ENCODE measurements around the gene TUBB2B. TPM values are rescaled to one million over a fixed set of nuclear protein-coding genes. Genes with fewer than 3 reads are reported as not detected.

The TUBB2B gene
- total and polyA plus RNA-seq, 2 donors (not counting 1 experiment from before 2014, with no cell fraction given): 14.7 TPM; not detected in 1

DNA sequence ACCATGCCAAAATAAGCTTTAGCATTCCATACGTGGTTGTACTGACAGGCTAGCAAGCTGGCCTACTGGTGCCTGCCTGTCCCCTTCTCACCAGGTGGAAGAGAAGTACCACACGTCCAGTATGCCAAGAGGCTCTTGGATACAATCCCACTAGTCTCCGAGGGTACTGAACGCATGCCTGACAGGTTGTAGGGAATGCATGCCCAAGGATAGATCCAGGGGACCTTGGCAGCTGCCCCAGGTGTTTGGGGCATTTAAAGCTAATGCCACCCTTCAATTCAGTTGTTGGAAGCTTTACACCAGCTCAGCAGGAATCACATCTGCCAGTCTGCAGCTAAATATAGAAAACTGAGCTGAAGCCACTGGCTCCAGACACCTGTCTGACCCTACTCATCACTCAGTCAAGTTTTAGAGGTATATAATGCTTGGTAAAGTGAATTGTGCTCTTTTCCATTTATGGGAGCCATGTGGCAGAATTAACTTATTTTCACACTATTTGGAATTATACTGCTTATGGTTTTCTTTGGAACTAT, 4.9 kb downstream of the TUBB2B start:
- peaks cover 13 to 14% of the 10 kb centered on the region in 2 donors for H3K4me1 ChIP-seq (ENCODE audit: control insufficient read depth in 2 of 2, insufficient read depth in 2 of 2, low read length in 2 of 2)
- Mint-ChIP-seq H3K27me3 (peaks cover 47% of the 10 kb centered on the region), H3K4me3 (no peak overlapping the region), H3K4me1 (peaks cover 11% of the 10 kb centered on the region), H3K27ac (no peak overlapping the region), H3K9me3 (ENCODE audit: insufficient read depth) (no peaks in the 10 kb centered on the region)
- DNase-seq (no peak), ATAC-seq (ENCODE audit: low read depth) (no peak)
- ChIA-PET POLR2A (interaction anchor here (1.7 kb wide), 1 partner anchor 10 kb away, joined by 4 read pairs; no protein-coding TSS in a partner anchor), CTCF (interaction anchor here (0.7 kb wide), 1 partner anchor 10 kb away, joined by 3 read pairs; no protein-coding TSS in a partner anchor)
- H3K4me2 ChIP-seq (replicated peaks; ENCODE audit: low read depth, low read length, poor library complexity, severe bottlenecking): no peak overlapping the region
- TF ChIP-seq, protein P1, sequence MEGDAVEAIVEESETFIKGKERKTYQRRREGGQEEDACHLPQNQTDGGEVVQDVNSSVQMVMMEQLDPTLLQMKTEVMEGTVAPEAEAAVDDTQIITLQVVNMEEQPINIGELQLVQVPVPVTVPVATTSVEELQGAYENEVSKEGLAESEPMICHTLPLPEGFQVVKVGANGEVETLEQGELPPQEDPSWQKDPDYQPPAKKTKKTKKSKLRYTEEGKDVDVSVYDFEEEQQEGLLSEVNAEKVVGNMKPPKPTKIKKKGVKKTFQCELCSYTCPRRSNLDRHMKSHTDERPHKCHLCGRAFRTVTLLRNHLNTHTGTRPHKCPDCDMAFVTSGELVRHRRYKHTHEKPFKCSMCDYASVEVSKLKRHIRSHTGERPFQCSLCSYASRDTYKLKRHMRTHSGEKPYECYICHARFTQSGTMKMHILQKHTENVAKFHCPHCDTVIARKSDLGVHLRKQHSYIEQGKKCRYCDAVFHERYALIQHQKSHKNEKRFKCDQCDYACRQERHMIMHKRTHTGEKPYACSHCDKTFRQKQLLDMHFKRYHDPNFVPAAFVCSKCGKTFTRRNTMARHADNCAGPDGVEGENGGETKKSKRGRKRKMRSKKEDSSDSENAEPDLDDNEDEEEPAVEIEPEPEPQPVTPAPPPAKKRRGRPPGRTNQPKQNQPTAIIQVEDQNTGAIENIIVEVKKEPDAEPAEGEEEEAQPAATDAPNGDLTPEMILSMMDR (IDR thresholded peaks at IDR 0.05): no peak
- no peak for TF ChIP-seq EZH2 (IDR thresholded peaks at IDR 0.05; ENCODE audit: borderline replicate concordance, insufficient read depth, low read depth, low read length, poor library complexity, severe bottlenecking)
- H3K9ac ChIP-seq (ENCODE audit: low read length): no peak overlapping the region
- no peaks in the 10 kb centered on the region for H4K20me1 ChIP-seq (ENCODE audit: control insufficient read depth, insufficient read depth, low read length, poor library complexity, severe bottlenecking)
- H3K79me2 ChIP-seq (ENCODE audit: control insufficient read depth, insufficient read depth, low read length): no peaks in the 10 kb centered on the region
- H3K27ac ChIP-seq (ENCODE audit: low read length in 2 of 2): no peak overlapping the region
- H3K27me3 ChIP-seq (replicated peaks in 1 of 4; ENCODE audit: control extremely low read depth in 1 of 4, control insufficient read depth in 3 of 4, insufficient read depth in 4 of 4, low read length in 3 of 4): peaks cover 0 to 35% (median 15%) of the 10 kb centered on the region in 4 experiments
- WGBS (ENCODE audit: insufficient coverage): 91% methylated on average over 2 of the region's 4 CpGs
- H3K36me3 ChIP-seq (replicated peaks in 1 of 2; ENCODE audit: control extremely low read depth in 1 of 2, control insufficient read depth in 1 of 2, extremely low read depth in 1 of 2, insufficient read depth in 2 of 2, low read length in 1 of 2): no peaks in the 10 kb centered on the region
- intact Hi-C loops (cut with micrococcal nuclease): no loop called here
- H3K9me3 ChIP-seq (ENCODE audit: control extremely low read depth in 1 of 3, control insufficient read depth in 2 of 3, insufficient read depth in 1 of 3, low read length in 2 of 3): no peaks in the 10 kb centered on the region
- no peak overlapping the region for H3K4me3 ChIP-seq (ENCODE audit: control extremely low read depth in 1 of 5, extremely low read depth in 1 of 5, insufficient read depth in 1 of 5, low read depth in 2 of 5, low read length in 4 of 5)
- no peak overlapping the region for H2AFZ ChIP-seq (ENCODE audit: insufficient read depth, low read depth, low read length, poor library complexity, severe bottlenecking)

DNA sequence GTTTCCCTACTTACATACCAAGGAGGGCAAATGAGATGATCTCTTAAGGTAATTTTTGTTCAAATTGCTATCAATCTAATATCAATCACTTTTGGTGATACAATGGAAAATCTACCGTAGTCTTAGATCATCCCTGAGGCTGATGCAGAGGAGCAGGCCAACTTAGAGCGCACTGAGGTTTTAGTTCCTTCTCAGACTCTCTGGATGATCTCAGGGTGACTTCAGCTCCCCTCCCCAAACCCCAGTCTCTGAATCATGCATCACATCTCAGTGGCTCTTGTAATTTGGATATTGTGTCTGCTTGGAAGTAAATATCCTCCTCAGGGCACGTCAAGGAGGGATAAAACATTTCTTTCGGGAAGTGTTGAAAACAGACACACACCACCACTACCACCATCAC, 5.9 kb downstream of the TUBB2B start:
- Histone ChIP-seq H3K27me3 (replicated peaks in 1 of 4; ENCODE audit: control extremely low read depth in 1 of 4, control insufficient read depth in 3 of 4, insufficient read depth in 4 of 4, low read length in 3 of 4) (peaks cover 0 to 33% (median 11%) of the 10 kb centered on the region in 4 experiments), H3K79me2 (ENCODE audit: control insufficient read depth, insufficient read depth, low read length) (no peaks in the 10 kb centered on the region), H3K36me3 (replicated peaks in 1 of 2; ENCODE audit: control extremely low read depth in 1 of 2, control insufficient read depth in 1 of 2, extremely low read depth in 1 of 2, insufficient read depth in 2 of 2, low read length in 1 of 2) (no peaks in the 10 kb centered on the region), H3K9ac (ENCODE audit: low read length) (no peak overlapping the region), H3K4me3 (ENCODE audit: control extremely low read depth in 1 of 5, extremely low read depth in 1 of 5, insufficient read depth in 1 of 5, low read depth in 2 of 5, low read length in 4 of 5) (no peak overlapping the region), H2AFZ (ENCODE audit: insufficient read depth, low read depth, low read length, poor library complexity, severe bottlenecking) (no peak overlapping the region), H4K20me1 (ENCODE audit: control insufficient read depth, insufficient read depth, low read length, poor library complexity, severe bottlenecking) (no peaks in the 10 kb centered on the region), H3K4me1 (ENCODE audit: control insufficient read depth in 2 of 2, insufficient read depth in 2 of 2, low read length in 2 of 2) (peaks cover 4 to 5% of the 10 kb centered on the region in 2 donors), H3K9me3 (ENCODE audit: control extremely low read depth in 1 of 3, control insufficient read depth in 2 of 3, insufficient read depth in 1 of 3, low read length in 2 of 3) (no peaks in the 10 kb centered on the region), H3K4me2 (replicated peaks; ENCODE audit: low read depth, low read length, poor library complexity, severe bottlenecking) (no peak overlapping the region), H3K27ac (ENCODE audit: low read length in 2 of 2) (no peak overlapping the region)
- H3K27me3 Mint-ChIP-seq: peaks cover 49% of the 10 kb centered on the region
- no peak for TF ChIP-seq EZH2 (IDR thresholded peaks at IDR 0.05; ENCODE audit: borderline replicate concordance, insufficient read depth, low read depth, low read length, poor library complexity, severe bottlenecking)
- TF ChIP-seq, protein P1 (IDR thresholded peaks at IDR 0.05): no peak
- no peaks in the 10 kb centered on the region for H3K9me3 Mint-ChIP-seq (ENCODE audit: insufficient read depth)
- no peak overlapping the region for H3K4me3 Mint-ChIP-seq
- DNase-seq: no peak
- ChIA-PET POLR2A (no interaction called here), CTCF (interaction anchor here (1.2 kb wide), 1 partner anchor 30 kb away, joined by 3 read pairs; no protein-coding TSS in a partner anchor)
- WGBS (ENCODE audit: insufficient coverage): no CpG with 5 or more reads among the region's 4 CpGs
- ATAC-seq (ENCODE audit: low read depth): no peak
- H3K27ac Mint-ChIP-seq: no peak overlapping the region
- intact Hi-C loops (cut with micrococcal nuclease): no loop called here
- H3K4me1 Mint-ChIP-seq: peaks cover 5% of the 10 kb centered on the region
